HG03196 (cell line): ENCODE results near the gene SPTSSB.
A peak's percentile ranks its signal among the peaks of the same experiment; 100 is the strongest.

Experiments used
- ATAC-seq: cut with Tn5 transposase; IDR thresholded peaks from one replicate; pipeline ENCODE4 v1.9.1; 2021; ENCODE audit not compliant: unreplicated experiment

Gene SPTSSB

GRCh38 chr3:161371441-161372320 lies at the start of gene SPTSSB:
TSS of gene SPTSSB (minus strand) at chr3:161371517. CDS start at chr3:161346323, 25,194 bp downstream.
- peak; percentile 49 for ATAC-seq

- no peak for ATAC-seq
Measured at GRCh38 chr3:161420746-161421145, 49.4 kb upstream of the SPTSSB start.

- ATAC-seq: no peak
Measured at GRCh38 chr3:161419555-161420333, 48.4 kb upstream of the SPTSSB start.

GRCh38 chr3:161415506-161416231 lies 44.4 kb upstream of the SPTSSB start:
- no peak for ATAC-seq

- ATAC-seq: no peak
Measured at GRCh38 chr3:161414907-161415306, 43.6 kb upstream of the SPTSSB start.

- ATAC-seq: no peak
Measured at GRCh38 chr3:161413855-161414210, 42.5 kb upstream of the SPTSSB start.

GRCh38 chr3:161413127-161413854 lies 42.0 kb upstream of the SPTSSB start:
- no peak for ATAC-seq

- no peak for ATAC-seq
Measured at GRCh38 chr3:161412123-161412522, 40.8 kb upstream of the SPTSSB start.

- ATAC-seq: no peak
Measured at GRCh38 chr3:161409858-161410257, 38.5 kb upstream of the SPTSSB start.

GRCh38 chr3:161409069-161409468 lies 37.8 kb upstream of the SPTSSB start:
- ATAC-seq: no peak

GRCh38 chr3:161406594-161407555 lies 35.6 kb upstream of the SPTSSB start:
- ATAC-seq: no peak

GRCh38 chr3:161405836-161406235 lies 34.5 kb upstream of the SPTSSB start:
- ATAC-seq: no peak

GRCh38 chr3:161405087-161405486 lies 33.8 kb upstream of the SPTSSB start:
- ATAC-seq: no peak

GRCh38 chr3:161403251-161403650 lies 31.9 kb upstream of the SPTSSB start:
- ATAC-seq: no peak

GRCh38 chr3:161401389-161401788 lies 30.1 kb upstream of the SPTSSB start:
- ATAC-seq: no peak

- no peak for ATAC-seq
Measured at GRCh38 chr3:161400650-161401049, 29.3 kb upstream of the SPTSSB start.

GRCh38 chr3:161395115-161396012 lies 24.0 kb upstream of the SPTSSB start:
- no peak for ATAC-seq

- no peak for ATAC-seq
Measured at GRCh38 chr3:161393803-161394202, 22.5 kb upstream of the SPTSSB start.

- no peak for ATAC-seq
Measured at GRCh38 chr3:161393310-161393709, 22.0 kb upstream of the SPTSSB start.
